H9 (cell line): ENCODE measurements around the gene KIF26B. TPM values are rescaled to one million over a fixed set of nuclear protein-coding genes. Genes with fewer than 3 reads are reported as not detected.

Source experiments
- DNase-seq: peaks from one replicate; pipeline ENCODE4 v3.0.0-alpha.2; 2017
- H2AFZ ChIP-seq: one replicate; pipeline ENCODE4 v1.6.1; 2013; ENCODE audit warnings: mild to moderate bottlenecking, low read length, control low read depth, moderate library complexity
- H2AK5ac ChIP-seq: 2 replicates; pipeline ENCODE4 v1.6.1; 2013; ENCODE audit warnings: low read length, control low read depth, mixed read lengths; ENCODE audit not compliant: insufficient read length
- H2BK120ac ChIP-seq: one replicate; pipeline ENCODE4 v1.6.1; 2013; ENCODE audit warnings: low read depth, mild to moderate bottlenecking, low read length, control low read depth, inconsistent platforms; ENCODE audit not compliant: poor library complexity, severe bottlenecking
- H2BK12ac ChIP-seq: 2 replicates; pipeline ENCODE4 v1.6.1; 2013; ENCODE audit warnings: low read length, control low read depth, mixed read lengths, low read depth; ENCODE audit not compliant: insufficient read length
- H2BK15ac ChIP-seq: 2 replicates; pipeline ENCODE4 v1.6.1; 2013; ENCODE audit warnings: low read depth, low read length, control low read depth
- H2BK20ac ChIP-seq: one replicate; pipeline ENCODE4 v1.6.1; 2013; ENCODE audit warnings: low read depth, mild to moderate bottlenecking, low read length, control low read depth, inconsistent platforms; ENCODE audit not compliant: poor library complexity, severe bottlenecking
- H2BK5ac ChIP-seq: 2 replicates; pipeline ENCODE4 v1.6.1; 2013; ENCODE audit warnings: low read length, control low read depth, mixed read lengths; ENCODE audit not compliant: insufficient read length
- H3K14ac ChIP-seq: 2 replicates; pipeline ENCODE4 v1.6.1; 2013; ENCODE audit warnings: low read length, control low read depth; ENCODE audit not compliant: insufficient read depth
- H3K18ac ChIP-seq: 2 replicates; pipeline ENCODE4 v1.6.1; 2013; ENCODE audit warnings: low read depth, mild to moderate bottlenecking, mixed read lengths, low read length, control low read depth; ENCODE audit not compliant: insufficient read length
- H3K23ac ChIP-seq: 2 replicates; pipeline ENCODE4 v1.6.1; 2013; ENCODE audit warnings: low read length, control low read depth, mixed read lengths, low read depth; ENCODE audit not compliant: insufficient read length
- H3K23me2 ChIP-seq: 2 replicates; pipeline ENCODE4 v1.6.1; 2013; ENCODE audit warnings: low read depth, mild to moderate bottlenecking, mixed read lengths, low read length, control low read depth; ENCODE audit not compliant: insufficient read length, poor library complexity, severe bottlenecking
- H3K27ac ChIP-seq: 2 replicates; pipeline ENCODE4 v1.5.1; 2013; ENCODE audit warnings: low read length, control low read depth, mixed read lengths, low read depth; ENCODE audit not compliant: insufficient read length
- H3K27me3 ChIP-seq: 2 replicates; pipeline ENCODE4 v1.6.1; 2013; ENCODE audit warnings: low read length, control low read depth, inconsistent platforms; ENCODE audit not compliant: insufficient read depth
- H3K4ac ChIP-seq: 2 replicates; pipeline ENCODE4 v1.6.1; 2013; ENCODE audit warnings: low read depth, mild to moderate bottlenecking, control low read depth, inconsistent platforms, low read length, moderate library complexity
- H3K4me1 ChIP-seq: 2 replicates; pipeline ENCODE4 v1.6.1; 2013; ENCODE audit warnings: low read length, control low read depth, inconsistent platforms; ENCODE audit not compliant: insufficient read depth
- H3K4me2 ChIP-seq: 2 replicates; pipeline ENCODE4 v1.6.1; 2013; ENCODE audit warnings: low read length, control low read depth, mixed read lengths; ENCODE audit not compliant: insufficient read length, insufficient read depth
- H3K56ac ChIP-seq: 2 replicates; pipeline ENCODE4 v1.6.1; 2013; ENCODE audit warnings: low read depth, mild to moderate bottlenecking, mixed read lengths, low read length, control low read depth; ENCODE audit not compliant: insufficient read length
- H3K79me1 ChIP-seq: 2 replicates; pipeline ENCODE4 v1.6.1; 2013; ENCODE audit warnings: low read depth, mild to moderate bottlenecking, moderate library complexity, low read length, control low read depth, inconsistent platforms; ENCODE audit not compliant: insufficient read depth, poor library complexity, severe bottlenecking
- H3K79me2 ChIP-seq: 2 replicates; pipeline ENCODE4 v1.6.1; 2013; ENCODE audit warnings: low read length, control low read depth, inconsistent platforms; ENCODE audit not compliant: insufficient read depth
- H3K9ac ChIP-seq: 2 replicates; pipeline ENCODE4 v1.6.1; 2013; ENCODE audit warnings: low read length, control low read depth, mixed read lengths; ENCODE audit not compliant: insufficient read length; ENCODE audit errors: extremely low read depth
- H3K9me3 ChIP-seq: one replicate; pipeline ENCODE4 v1.6.1; 2013; ENCODE audit warnings: low read depth, low read length, inconsistent platforms; ENCODE audit not compliant: control insufficient read depth
- H3T11ph ChIP-seq: one replicate; pipeline ENCODE4 v1.6.1; 2013; ENCODE audit warnings: mild to moderate bottlenecking, low read length, control low read depth, inconsistent platforms
- H4K20me1 ChIP-seq: one replicate; pipeline ENCODE4 v1.6.1; 2013; ENCODE audit not compliant: control insufficient read depth, insufficient read length, insufficient read depth
- H4K5ac ChIP-seq: 2 replicates; pipeline ENCODE4 v1.6.1; 2013; ENCODE audit warnings: low read depth, mild to moderate bottlenecking, mixed read lengths, low read length, control low read depth; ENCODE audit not compliant: insufficient read length
- H4K8ac ChIP-seq: replicated peaks from 2 replicates; pipeline ENCODE4 v1.6.1; 2013; ENCODE audit warnings: low read length, control low read depth, mixed read lengths, low read depth; ENCODE audit not compliant: insufficient read length
- H4K91ac ChIP-seq: 2 replicates; pipeline ENCODE4 v1.6.1; 2013; ENCODE audit warnings: low read depth, mild to moderate bottlenecking, moderate library complexity, mixed read lengths, low read length, control low read depth; ENCODE audit not compliant: insufficient read length
- H3K27ac Mint-ChIP-seq, 3 experiments: 2 replicates in 2 of 3; 3 replicates in 1 of 3; pipeline ENCODE4 v1.8.0; 2020 to 2021; ENCODE audit warnings: mixed read lengths in 3 of 3, mild to moderate bottlenecking in 1 of 3, moderate library complexity in 1 of 3
- H3K27me3 Mint-ChIP-seq: 2 replicates; pipeline ENCODE4 v1.8.0; 2021; ENCODE audit warnings: low read depth, mild to moderate bottlenecking, moderate library complexity, mixed read lengths
- H3K36me3 Mint-ChIP-seq, 3 experiments: 2 replicates in 2 of 3; 3 replicates in 1 of 3; pipeline ENCODE4 v1.8.0; 2020 to 2021; ENCODE audit warnings: low read depth in 3 of 3, mixed read lengths in 3 of 3; ENCODE audit not compliant: insufficient read depth in 1 of 3
- H3K4me1 Mint-ChIP-seq, 2 experiments: 2 replicates each; pipeline ENCODE4 v1.8.0; 2020; ENCODE audit warnings: mixed read lengths in 2 of 2
- H3K4me3 Mint-ChIP-seq, 2 experiments: 2 replicates in 1 of 2; 3 replicates in 1 of 2; pipeline ENCODE4 v1.8.0; 2020 to 2021; ENCODE audit warnings: mild to moderate bottlenecking in 2 of 2, mixed read lengths in 2 of 2, moderate library complexity in 1 of 2
- H3K9me3 Mint-ChIP-seq, 2 experiments: 2 replicates in 1 of 2; 3 replicates in 1 of 2; pipeline ENCODE4 v1.8.0; 2020; ENCODE audit warnings: mild to moderate bottlenecking in 2 of 2, mixed read lengths in 2 of 2, moderate library complexity in 1 of 2
- CTCF ChIP-seq: fragments of 200-600 bp; sonication (generic); conservative IDR thresholded peaks from 3 replicates; pipeline ENCODE4 v1.8.0; 2021; ENCODE audit warnings: antibody characterized with exemption, mild to moderate bottlenecking
- whole genome bisulfite sequencing: extraction: QIAGEN DNeasy Blood & Tissue Kit; methylation state at CpG from one replicate; pipeline ENCODE4 v1.1.7; 2013; ENCODE audit warnings: missing lambda C conversion rate, low lambda C conversion rate, mixed read lengths; ENCODE audit not compliant: insufficient read length; ENCODE audit errors: extremely low coverage; 5-methylcytosine and 5-hydroxymethylcytosine counted together
- total RNA-seq: library from RNA; stranded (reverse); gene quantifications from 2 replicates; pipeline ENCODE4 v1.2.1, GENCODE V29; 2021

The KIF26B gene
- total RNA-seq, 1 experiment from 2014 or later, result 0.13 TPM

DNA sequence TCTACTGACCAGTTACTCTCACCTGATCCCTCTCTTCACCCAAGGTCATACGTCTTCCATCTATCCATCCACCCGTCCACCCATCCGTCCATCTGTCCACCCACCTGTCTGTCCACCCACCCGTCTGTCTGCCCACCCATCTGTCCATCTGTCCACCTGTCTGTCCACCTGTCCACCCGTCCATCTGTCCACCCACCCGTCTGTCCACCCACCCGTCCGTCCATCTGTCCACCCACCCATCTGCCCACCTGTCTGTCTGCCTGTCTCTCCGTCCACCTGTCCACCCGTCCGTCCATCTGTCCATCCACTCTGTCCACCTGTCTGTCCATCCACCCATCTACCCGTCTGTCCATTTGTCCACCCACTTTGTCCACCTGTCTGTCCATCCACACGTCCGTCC lies 11.8 kb upstream of the KIF26B start:
- no peaks in the 10 kb centered on the region for H3K9me3 ChIP-seq
- H2BK15ac ChIP-seq, result no peak overlapping the region
- H3K4ac ChIP-seq, result no peak overlapping the region
- H3K79me1 ChIP-seq, result no peaks in the 10 kb centered on the region
- no peak overlapping the region for H2BK120ac ChIP-seq
- Mint-ChIP-seq H3K4me1 (no peaks in the 10 kb centered on the region), H3K4me3 (no peak overlapping the region), H3K36me3 (no peaks in the 10 kb centered on the region), H3K27me3 (peaks cover 11% of the 10 kb centered on the region), H3K27ac (no peak overlapping the region), H3K9me3 (peaks cover 0 to 2% of the 10 kb centered on the region in 2 experiments; a peak in 2 of 5 replicates)
- DNase-seq, result no peak
- H3K23me2 ChIP-seq, result no peaks in the 10 kb centered on the region
- no peak overlapping the region for H3K23ac ChIP-seq
- no peak overlapping the region for H3T11ph ChIP-seq
- no peak overlapping the region for H2AK5ac ChIP-seq
- no peak overlapping the region for H3K4me2 ChIP-seq
- no peak overlapping the region for H2BK20ac ChIP-seq
- H2AFZ ChIP-seq, result no peak overlapping the region
- no peak overlapping the region for H2BK12ac ChIP-seq
- H2BK5ac ChIP-seq, result no peak overlapping the region
- TF ChIP-seq CTCF, result no peak
- no peaks in the 10 kb centered on the region for H3K4me1 ChIP-seq
- WGBS, result no CpG with 5 or more reads among the region's 14 CpGs
- H3K18ac ChIP-seq, result no peak overlapping the region
- H4K8ac ChIP-seq, result no peak overlapping the region
- H3K14ac ChIP-seq, result no peak overlapping the region
- no peaks in the 10 kb centered on the region for H3K27me3 ChIP-seq
- no peaks in the 10 kb centered on the region for H3K79me2 ChIP-seq
- no peaks in the 10 kb centered on the region for H4K20me1 ChIP-seq
- no peak overlapping the region for H3K27ac ChIP-seq
- H4K91ac ChIP-seq, result no peak overlapping the region
- H3K9ac ChIP-seq, result no peak overlapping the region
- no peak overlapping the region for H3K56ac ChIP-seq
- H4K5ac ChIP-seq, result no peak overlapping the region
